COLO829 (cell line): ENCODE measurements around the gene PLCB1.
"Not testable (repeated sequence)": the region's sequence is repeated elsewhere in the genome, so short reads cannot be mapped to it uniquely, and the experiment has no call there.

Experiments
- DNase-seq: peaks from one replicate; pipeline ENCODE4 v3.0.0; 2012; ENCODE audit warnings: low spot score

The PLCB1 gene

GRCh38 chr20:8131598-8132483 is at the start of gene PLCB1:
PLCB1 (plus strand) TSS chr20:8132266; CDS start chr20:8132652, 386 bp downstream.
- DNase-seq = peak; percentile 74

GRCh38 chr20:8082989-8083388 is 49.1 kb upstream of the PLCB1 start:
- no peak for DNase-seq

- DNase-seq = no peak
Observed at GRCh38 chr20:8089668-8090067, 42.4 kb upstream of the PLCB1 start.

GRCh38 chr20:8094415-8094818 is 37.6 kb upstream of the PLCB1 start:
- no peak for DNase-seq

DNA sequence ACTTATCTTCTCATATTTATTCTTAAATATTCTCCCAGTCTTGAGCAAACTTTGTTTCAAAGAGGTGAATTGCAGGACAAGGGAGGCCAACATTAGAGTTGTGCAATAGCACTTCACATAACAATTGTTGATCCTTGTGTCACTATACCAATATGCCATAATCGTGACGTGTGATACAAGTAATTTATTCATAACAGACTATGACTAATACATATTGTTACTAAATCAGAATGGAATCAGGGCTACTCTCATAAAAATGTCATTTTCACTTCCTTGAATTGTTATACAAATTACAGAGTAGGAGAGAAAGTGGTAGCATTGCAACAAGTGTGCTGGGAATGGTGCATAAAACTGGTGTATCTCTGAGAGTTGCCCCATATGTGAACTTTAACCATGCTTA is 37.2 kb upstream of the PLCB1 start:
- no peak for DNase-seq

DNA sequence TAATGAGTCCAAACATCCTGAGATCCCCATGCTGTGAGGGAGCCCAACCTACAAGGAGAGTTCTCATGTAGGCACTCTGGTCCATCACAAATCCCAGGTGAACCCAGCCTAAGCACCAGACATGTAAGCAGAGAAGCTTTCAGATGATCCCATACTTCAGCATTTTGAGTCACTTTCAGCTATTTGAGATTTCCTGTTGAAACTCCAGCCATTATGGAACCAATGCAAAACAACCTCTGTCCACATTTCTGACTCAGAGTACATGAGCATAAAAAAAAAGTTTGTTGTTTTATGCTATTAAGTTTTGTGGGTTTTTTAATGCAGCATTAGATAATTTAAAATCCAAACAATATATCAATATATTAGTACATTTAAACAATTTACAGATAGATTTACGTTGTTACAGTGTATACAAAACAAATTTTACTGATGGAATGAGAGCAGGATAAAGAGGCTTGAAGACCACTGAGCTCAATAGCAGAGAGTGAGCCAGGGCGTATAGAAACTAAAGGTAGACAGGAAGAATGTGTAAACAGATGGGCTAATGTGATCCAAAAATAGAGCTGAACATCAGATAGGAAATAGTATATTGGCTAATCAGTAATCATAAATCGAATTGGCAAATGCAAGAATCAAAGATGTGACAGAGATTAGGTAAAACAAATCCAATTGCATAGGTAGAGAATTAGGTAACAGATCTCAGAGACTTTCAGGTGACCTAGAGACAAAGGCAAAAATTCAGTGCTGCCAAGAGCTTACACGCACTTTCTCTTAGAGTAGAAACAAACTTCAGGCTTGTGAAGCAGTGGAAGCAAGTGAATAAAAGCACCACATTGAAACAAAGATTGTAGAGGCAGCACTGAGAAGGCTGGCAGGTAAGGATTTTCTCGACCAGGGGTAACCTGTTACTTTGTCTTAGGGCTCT is 36.2 kb upstream of the PLCB1 start:
- DNase-seq = no peak

DNA sequence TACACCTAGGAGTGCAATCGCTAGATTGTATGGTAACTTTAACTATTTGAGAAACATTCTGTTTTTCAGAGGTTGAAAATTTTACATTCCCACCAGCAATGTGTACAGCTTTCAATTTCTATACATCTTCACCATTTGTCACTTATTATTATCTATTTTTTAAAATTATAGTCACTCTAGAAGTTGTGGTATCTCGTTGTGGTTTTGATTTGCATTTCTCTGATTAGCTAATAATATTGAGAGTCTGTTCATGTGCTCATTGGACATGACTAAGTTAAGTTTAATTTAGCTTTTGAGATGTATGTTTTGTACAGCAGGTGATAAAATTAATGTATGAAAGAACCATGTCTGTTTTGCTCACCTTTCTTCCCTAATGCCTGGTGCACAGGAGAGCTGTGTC is 34.8 kb upstream of the PLCB1 start:
- no peak for DNase-seq

GRCh38 chr20:8104252-8104651 is 27.8 kb upstream of the PLCB1 start:
- DNase-seq = no peak

- not testable (repeated sequence) for DNase-seq
Observed at GRCh38 chr20:8114612-8115011, 17.5 kb upstream of the PLCB1 start.

GRCh38 chr20:8115436-8115835 is 16.6 kb upstream of the PLCB1 start:
- no peak for DNase-seq

GRCh38 chr20:8116067-8116811 is 15.8 kb upstream of the PLCB1 start:
- DNase-seq = peak; percentile 83

- DNase-seq = no peak
Observed at GRCh38 chr20:8117636-8118035, 14.4 kb upstream of the PLCB1 start.

DNA sequence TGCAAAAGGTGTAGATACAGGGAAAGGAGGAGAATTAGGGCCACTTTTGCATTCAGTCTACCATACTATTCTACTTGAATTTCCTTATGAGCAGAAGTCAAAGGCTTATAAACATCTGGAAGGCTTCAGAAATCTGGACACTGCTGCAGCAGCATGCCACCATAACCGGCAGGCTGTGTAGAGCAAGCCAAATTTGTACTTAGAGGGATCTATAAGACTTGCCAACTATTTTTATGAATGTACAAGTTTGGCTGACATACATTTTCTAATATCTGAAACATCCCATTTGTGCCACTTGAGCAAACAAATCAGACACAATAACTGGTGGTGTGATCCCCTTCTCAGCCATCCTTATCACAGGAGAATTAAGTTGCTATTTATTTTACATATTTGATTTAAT is 14.0 kb upstream of the PLCB1 start:
- no peak for DNase-seq

GRCh38 chr20:8118760-8119159 is 13.3 kb upstream of the PLCB1 start:
- DNase-seq = no peak

- no peak for DNase-seq
Observed at GRCh38 chr20:8121666-8122065, 10.4 kb upstream of the PLCB1 start.

GRCh38 chr20:8124639-8125038 is 7.4 kb upstream of the PLCB1 start:
- no peak for DNase-seq

DNA sequence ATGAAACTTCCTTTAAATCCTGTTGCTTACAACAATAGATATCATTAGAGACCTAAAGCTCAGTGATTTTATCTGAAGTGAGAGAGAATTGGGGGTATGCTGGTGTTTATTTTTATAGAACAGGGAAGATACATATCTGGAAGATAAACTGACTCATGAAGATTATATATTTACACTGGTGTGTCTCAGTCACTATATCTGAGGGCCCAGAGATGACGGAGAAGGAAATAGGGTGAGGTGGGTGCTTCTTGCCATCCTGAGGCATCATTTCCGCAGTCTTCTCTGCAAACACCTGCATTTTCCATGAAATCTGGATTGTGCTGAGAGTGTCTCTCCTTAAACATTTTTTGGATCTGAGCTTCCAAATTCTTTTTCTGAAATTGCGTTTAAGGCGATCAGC is 5.9 kb upstream of the PLCB1 start:
- no peak for DNase-seq

DNA sequence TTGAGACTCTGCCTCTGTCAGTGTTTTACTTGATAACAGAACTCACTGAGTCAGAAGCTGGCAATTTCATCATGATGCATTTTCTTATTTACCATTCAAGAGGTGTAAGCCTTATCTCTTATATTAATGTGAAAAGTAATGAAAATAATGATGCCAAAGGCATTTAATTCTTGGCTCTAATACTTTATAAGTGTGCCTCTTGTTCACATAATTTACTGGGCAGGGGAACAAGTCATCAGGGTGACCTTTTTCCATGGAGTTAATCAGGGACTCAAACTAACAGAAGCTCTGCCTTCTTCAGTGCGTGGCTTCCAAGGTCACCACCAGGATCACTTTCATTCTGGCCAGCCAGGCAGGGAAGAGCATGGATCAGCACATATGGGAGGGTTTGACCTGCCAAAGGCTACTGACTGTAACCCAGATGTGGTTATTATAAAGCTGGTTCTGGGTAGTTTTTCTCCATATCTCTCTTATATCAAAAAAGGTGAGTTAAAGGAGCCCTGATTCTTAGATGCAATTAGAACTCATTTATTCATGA is 5.2 kb upstream of the PLCB1 start:
- no peak for DNase-seq

GRCh38 chr20:8127553-8128255 is 4.4 kb upstream of the PLCB1 start:
- DNase-seq = no peak

DNA sequence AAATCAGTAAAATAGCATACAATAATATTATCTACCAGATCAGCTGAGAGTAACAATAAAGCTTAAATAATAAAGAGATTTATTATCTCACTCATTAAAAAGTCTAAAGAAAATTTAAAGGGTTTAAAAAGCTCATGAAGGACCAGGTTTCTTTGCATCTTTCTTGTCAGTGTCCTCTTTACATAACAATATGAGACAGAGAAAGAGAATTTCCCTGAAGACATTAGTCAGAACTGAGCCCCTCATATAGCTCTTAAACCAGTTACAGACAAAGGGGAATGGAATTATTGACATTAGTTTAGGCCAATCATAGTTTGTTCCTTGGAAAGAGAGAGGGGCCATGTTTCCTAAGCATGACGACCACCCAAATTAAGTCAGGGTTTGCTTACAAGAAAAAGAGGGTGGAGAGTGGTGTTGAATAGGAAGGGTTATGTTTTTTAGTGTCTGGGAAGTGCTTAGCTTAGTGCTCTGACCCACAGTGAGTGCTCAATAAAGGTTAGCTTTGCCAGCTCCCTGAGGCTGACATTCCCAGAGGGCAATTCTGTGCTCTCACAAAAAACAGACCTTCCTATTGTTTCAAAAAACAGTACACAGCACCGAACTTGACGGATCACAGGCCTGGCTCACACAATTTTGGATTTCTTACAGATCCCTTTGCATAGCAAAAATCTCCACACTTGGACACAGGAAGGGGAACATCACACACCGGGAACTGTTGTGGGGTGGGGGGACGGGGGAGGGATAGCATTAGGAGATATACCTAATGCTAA is 3.6 kb upstream of the PLCB1 start:
- no peak for DNase-seq
